8988T (cell line): ENCODE measurements around the gene MPP3.
"Not testable (repeated sequence)": the region's sequence is repeated elsewhere in the genome, so short reads cannot be mapped to it uniquely, and the experiment has no call there.

Experiments used
- DNase-seq: peaks from one replicate; pipeline ENCODE4 v3.0.0; 2011

MPP3 gene

GRCh38 chr17:43800736-43801135 is 32.2 kb downstream of the MPP3 start:
- no peak for DNase-seq

GRCh38 chr17:43799047-43799446 is 33.9 kb downstream of the MPP3 start:
- DNase-seq = no peak

GRCh38 chr17:43798024-43798423 is 34.9 kb downstream of the MPP3 start:
- not testable (repeated sequence) for DNase-seq

- not testable (repeated sequence) for DNase-seq
These were observed 40.3 kb downstream of the MPP3 start for GRCh38 chr17:43792668-43793067.

GRCh38 chr17:43791589-43791988 is 41.4 kb downstream of the MPP3 start:
- DNase-seq = no peak

GRCh38 chr17:43790311-43790940 is 42.5 kb downstream of the MPP3 start:
- DNase-seq = no peak

- no peak for DNase-seq
These were observed 43.5 kb downstream of the MPP3 start for GRCh38 chr17:43789482-43789881.

- DNase-seq = no peak
These were observed 44.4 kb downstream of the MPP3 start for GRCh38 chr17:43788540-43788939.

GRCh38 chr17:43787728-43788127 is 45.2 kb downstream of the MPP3 start:
- no peak for DNase-seq

- DNase-seq = no peak
These were observed 48.3 kb downstream of the MPP3 start for GRCh38 chr17:43784628-43785101.

GRCh38 chr17:43784068-43784467 is 48.9 kb downstream of the MPP3 start:
- no peak for DNase-seq

GRCh38 chr17:43782913-43783680 is 49.8 kb downstream of the MPP3 start:
- DNase-seq = no peak

GRCh38 chr17:43780135-43780534 is 52.8 kb downstream of the MPP3 start, which contains the start of gene CFAP97D1:
TSS of gene CFAP97D1 (plus strand) at chr17:43780435. CDS start at chr17:43780463, 28 bp downstream.
- no peak for DNase-seq

- no peak for DNase-seq
These were observed 53.5 kb downstream of the MPP3 start for GRCh38 chr17:43779145-43780125.

- peak; percentile 71 for DNase-seq
These were observed 54.4 kb downstream of the MPP3 start, which contains the start of gene DUSP3 for GRCh38 chr17:43778337-43779144. TSS of gene DUSP3 (minus strand) at chr17:43778977. CDS start at chr17:43778924, 53 bp downstream.

GRCh38 chr17:43774304-43775250 is 58.4 kb downstream of the MPP3 start:
- DNase-seq = no peak

GRCh38 chr17:43772877-43773648 is 59.9 kb downstream of the MPP3 start:
- no peak for DNase-seq

- DNase-seq = no peak
These were observed 61.5 kb downstream of the MPP3 start for GRCh38 chr17:43771463-43771862.

GRCh38 chr17:43770957-43771356 is 62.0 kb downstream of the MPP3 start:
- no peak for DNase-seq

GRCh38 chr17:43769859-43770258 is 63.1 kb downstream of the MPP3 start:
- DNase-seq = no peak
